Mucosa of gallbladder (tissue), 1 donor: ENCODE data around the gene ZNF70. TPM values are rescaled to one million over a fixed set of nuclear protein-coding genes. Genes with fewer than 3 reads are reported as not detected.

Experiments
- DNase-seq: peaks from one replicate; pipeline ENCODE4 v3.0.0-alpha.2; 2020; ENCODE audit warnings: low spot score
- total RNA-seq: library from RNA; stranded (reverse); gene quantifications from one replicate; pipeline ENCODE4 v1.2.1, GENCODE V29; 2021
- donor health status: DM: no; HTN: no; CAD: no.

The ZNF70 gene
- 6.8 TPM for total RNA-seq

DNA sequence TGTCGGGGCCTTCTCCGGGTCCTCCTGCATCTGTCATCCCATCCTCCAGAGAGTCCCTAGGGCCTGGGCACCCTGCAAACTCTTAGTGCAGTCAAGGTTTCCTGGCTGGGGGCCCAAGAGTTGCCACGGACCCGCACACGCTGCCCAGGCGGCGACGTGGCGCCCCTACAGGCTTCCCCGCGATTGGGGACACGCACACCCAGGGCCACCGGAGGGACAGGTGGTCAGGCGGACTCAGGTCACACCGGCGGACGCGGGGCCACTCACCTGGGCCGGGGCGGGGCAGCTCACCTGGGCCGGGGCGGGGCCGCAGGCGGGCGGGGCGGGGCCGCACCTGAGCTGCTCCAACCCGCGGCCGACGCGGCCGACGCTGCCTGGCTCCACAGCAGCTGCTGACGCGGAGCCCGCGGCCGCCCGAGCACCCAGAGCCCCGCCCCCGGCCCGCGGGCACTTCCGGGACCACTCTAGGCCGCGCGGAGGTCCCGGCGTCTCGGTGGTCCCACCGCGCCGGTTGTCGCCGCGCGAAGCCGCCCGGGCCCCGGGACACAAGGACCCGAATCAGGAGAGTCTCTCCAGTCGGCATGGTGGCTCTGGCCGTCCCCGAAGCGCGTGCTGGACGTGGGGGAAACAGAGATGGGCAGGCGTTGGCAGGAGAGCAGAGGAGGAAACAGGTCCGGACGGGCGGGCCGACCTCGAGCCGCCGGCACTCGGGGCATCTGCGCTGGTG, at the start of gene ZNF70:
Gene ZNF70 (minus strand): TSS at position 399 of the 727 bp plus-strand sequence. CDS start 5,972 bp downstream, outside the sequence.
- peak; percentile 90 for DNase-seq

DNA sequence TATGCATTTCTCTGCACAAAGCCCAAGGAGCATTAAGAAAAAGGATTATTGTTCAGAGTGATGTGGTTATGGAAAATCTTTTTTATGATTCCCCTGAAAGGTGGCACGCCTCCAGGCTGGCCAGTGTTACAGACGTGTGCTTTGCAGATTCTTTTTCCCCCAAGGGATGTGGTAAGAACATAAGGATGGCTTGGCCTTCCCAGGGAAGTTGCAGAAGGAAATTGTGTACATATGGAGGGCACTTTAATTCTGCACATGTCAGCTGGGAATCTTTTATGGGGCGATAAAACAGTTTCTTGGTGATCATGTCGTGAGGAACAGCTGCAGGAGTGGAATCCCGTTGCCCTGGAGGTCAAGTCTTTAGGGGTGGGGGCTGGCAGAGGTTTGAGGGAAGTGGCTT, 45.5 kb upstream of the ZNF70 start:
- no peak for DNase-seq

DNA sequence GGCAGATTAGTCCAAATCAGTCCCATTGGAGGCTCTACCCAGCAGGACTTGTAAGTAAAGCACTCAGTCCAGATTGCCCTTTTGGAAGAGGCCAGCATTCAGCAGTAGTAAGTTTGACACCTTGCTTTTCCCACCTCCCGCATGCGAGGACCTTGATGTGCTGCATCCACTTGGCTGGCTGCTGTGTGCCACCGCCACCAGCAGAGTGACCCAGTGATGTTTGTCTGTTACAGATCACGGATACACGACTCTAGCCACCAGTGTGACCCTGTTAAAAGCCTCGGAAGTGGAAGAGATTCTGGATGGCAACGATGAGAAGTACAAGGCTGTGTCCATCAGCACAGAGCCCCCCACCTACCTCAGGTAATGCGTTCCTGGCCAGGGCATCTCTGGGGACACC, 42.4 kb upstream of the ZNF70 start:
- DNase-seq: no peak

DNA sequence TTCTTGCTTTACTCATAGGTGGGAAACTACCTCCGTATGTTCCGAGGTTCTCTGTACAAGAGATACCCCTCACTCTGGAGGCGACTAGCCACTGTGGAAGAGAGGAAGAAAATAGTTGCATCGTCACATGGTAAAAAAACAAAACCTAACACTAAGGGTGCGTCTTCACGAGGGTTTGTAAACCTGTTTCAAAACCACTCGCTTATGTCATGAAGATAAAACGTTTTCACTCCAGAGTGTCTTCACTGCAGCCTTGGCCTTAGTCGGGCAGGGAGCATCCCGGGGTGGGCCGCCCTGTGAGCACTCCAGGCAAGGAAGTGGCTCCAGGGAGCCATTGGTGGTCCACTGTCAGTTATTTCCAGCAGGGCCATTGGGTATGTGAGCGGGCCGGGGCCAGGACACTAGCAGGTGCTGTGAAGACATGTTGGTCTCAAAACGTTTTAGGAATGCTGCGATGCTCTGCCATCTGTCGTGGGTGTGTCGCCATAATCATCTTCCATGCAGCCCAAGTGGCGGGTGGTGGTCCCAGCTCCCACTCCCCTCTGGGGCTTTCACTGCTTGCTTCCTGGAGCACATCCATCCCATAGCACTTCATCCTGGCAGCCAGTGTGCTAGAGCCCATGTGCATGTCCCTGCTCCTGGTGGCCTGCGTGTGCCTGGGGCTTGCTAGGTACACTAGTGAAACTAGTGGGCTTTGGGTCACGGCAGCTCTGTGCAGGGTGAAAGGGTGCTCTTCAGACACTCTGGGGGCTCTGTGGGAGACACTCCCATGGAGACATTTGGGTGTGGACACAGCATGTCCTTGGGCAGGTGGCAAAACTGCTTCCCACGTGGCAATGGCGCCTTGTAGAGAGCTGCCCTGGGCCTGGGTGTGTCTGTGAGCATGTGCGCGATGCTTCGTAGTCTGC, 41.1 kb upstream of the ZNF70 start:
- DNase-seq: no peak

DNA sequence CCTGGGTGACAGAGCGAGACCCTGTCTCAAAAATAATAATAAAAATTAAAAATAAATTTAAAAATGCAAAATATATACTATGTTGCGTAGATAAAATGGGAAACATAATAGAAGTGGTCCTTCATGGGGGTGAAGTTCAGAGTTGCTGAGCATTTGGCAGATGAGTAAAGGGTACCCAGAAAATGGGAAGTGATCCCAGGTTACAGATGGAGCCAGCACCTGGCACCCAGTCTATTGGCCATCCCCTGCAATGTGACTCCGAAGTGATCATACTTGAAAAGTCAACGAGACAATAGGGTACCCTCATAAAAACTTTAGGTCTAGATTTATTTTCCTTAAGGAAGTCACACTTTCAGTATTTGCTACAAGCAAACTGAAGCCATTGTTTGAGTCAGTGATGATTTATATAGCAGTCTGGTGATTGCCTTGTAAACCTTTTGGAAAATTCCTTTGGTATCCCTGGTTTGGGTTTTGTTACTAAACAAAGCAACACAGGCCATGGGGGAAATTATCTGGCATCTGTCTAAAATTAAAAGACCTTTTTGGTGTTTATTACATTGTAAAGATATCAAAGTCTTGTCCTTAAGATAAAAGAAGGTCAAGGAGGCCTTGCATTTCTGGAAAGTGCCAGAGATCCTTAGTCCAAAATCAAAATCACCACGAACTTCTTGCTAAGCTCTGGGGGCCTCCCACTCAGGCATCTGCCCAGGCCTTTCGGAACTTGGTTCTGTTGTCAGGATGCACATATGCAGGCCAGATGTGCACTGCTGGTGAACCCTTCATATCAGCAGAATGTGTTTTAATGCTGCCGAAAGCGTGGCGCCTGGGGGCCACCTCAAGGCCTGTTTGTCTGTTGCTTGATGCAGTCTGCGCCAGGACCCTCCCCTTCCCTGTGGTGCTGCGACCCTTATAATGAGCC, 40.2 kb upstream of the ZNF70 start:
- DNase-seq: no peak

DNA sequence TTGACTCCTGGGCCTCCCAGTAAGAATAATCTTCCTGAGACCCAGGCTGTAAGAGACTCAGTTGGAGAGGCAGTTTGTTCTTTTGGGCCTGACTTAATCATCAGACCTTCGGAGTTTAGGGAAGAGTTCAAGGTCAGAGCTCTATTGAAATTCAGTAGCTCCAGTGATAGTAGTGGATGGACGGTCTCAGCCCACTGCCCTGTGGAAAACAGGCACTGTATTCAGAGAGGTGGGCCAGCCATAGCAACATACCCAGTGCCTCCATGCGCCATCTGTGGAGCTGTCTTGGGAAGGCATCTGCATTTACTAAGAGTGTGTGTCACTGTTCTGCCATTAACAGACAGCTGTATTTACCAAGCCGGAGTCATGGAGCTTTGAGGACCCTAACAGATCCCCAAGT, 38.7 kb upstream of the ZNF70 start:
- no peak for DNase-seq

DNA sequence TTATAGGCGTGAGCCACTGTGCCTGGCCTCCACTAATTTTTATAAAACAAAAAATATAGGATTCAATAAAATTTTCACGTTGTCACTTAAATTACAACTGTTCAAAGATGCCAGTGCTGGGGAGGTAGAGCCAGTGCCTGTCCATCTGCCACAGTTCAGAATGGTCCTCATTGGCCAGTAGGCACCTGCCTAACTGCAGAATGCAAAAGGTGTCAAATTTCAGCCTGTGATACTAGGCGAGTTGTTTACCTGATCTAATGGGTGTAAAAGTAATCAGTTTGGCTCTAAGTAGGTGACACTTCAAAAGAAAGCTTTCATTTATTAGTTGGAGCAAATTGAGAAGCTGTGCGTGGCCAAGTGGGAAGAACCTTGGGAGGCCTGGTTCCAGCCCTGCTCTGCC, 38.2 kb upstream of the ZNF70 start:
- no peak for DNase-seq

DNA sequence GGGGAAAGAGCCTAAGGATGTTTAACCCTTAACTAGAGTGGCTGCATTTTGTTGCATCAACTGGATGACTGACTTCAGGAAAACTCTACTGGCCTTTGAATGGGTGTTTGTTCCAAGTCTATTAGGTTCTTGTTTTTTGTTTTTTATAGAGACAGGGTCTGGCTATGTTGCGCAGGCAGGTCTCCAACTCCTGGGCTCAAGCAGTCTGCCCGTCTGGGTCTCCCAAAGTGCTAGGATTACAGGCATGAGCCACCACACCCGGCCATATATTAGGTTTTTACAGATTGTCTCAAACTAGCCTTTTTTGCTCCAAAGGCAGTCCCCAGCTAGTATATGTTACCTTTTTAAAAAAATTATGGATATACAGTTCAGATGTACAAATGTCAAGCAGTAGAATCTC, 37.0 kb upstream of the ZNF70 start:
- DNase-seq: no peak

DNA sequence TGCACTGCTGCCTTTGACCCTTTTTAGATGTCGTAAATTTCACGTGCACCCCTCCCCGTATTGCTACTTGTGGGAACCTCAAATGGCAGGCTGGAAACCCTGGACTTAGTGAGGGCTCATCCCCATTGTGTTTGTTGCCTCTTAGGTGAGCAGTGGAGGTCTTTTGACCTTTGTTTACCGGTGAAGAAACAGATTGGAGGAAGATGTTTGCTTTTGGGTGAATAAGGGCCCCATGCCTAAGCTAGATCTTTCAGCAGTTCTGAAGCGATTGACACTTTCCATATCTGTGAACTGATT, 36.6 kb upstream of the ZNF70 start:
- no peak for DNase-seq

DNA sequence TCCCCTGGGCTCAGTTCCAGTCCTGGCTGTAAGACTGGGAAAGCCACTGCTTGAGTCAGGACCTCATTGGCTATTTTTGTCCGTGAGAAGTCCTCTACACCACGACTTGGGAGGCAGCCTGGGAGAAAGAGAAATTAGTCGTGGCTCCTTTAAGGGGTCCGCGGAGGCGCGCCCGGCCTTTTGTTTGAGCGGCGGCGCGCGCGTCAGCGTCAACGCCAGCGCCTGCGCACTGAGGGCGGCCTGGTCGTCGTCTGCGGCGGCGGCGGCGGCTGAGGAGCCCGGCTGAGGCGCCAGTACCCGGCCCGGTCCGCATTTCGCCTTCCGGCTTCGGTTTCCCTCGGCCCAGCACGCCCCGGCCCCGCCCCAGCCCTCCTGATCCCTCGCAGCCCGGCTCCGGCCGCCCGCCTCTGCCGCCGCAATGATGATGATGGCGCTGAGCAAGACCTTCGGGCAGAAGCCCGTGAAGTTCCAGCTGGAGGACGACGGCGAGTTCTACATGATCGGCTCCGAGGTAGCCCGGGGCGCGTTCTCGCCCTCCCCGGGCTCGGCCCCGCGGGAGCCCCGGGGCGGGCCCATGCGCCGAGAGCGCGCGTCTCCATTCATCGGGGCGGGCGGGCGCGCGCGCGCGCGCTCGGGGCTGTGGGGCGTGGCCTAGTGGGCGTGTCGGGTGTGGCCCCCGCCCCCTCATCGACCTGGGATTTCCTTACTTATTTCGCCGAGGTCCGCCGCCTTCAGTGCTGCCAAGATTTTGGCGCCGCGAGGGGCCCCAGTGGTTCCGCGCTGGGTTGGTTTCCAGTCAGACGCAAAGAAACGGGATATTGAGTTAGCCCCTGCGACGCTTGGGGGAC, 36.1 kb upstream of the ZNF70 start, which contains the start of gene SMARCB1:
Gene SMARCB1 (plus strand): TSS at position 215 of the 848 bp plus-strand sequence. CDS start 204 bp downstream, at position 419.
- peak; percentile 91 for DNase-seq

DNA sequence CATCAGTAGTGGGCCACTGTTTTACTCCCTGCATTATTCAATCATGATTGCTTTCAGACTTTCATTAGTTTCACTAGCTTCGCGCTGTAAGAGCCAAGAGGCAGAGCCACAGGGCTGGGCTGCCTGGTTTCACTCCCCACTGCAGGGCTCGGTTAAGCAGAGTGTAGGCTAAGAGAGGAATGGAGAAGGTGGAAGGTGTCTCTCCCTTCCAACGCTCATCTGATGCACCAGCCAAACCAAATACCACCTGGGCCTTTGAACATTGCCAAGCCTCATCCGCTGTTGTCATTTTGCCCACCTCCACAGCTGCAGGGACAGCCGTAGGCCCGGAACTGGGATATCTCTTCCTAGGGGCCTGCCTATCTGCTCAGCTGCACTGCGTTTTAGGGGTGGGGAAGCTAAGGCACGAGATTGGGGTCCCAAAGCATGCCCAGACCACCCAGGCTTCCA, 35.4 kb upstream of the ZNF70 start:
- no peak for DNase-seq

DNA sequence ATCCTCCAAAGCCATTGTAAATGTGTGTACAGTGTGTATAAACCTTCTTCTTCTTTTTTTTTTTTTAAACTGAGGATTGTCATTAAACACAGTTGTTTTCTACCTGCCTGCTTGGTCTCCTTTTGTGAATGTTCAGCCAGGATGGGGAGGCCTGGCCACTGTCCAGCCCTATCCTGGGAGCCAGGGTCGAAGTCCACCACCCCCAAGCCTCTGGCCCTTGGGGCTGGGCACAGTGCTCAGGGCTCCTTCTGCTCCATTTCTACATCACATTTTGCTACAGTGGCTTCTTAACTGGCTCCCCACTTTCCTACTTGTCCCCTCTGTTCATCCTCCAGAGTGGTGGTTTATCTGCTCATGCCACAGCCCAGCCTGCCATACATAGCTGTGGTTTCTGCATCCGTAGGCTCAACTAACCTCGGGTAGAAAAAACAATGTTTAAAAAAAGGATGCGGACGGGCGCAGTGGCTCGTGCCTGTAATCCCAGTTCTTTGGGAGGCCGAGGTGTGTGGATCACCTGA, 33.4 kb upstream of the ZNF70 start:
- peak; percentile 66 for DNase-seq

DNA sequence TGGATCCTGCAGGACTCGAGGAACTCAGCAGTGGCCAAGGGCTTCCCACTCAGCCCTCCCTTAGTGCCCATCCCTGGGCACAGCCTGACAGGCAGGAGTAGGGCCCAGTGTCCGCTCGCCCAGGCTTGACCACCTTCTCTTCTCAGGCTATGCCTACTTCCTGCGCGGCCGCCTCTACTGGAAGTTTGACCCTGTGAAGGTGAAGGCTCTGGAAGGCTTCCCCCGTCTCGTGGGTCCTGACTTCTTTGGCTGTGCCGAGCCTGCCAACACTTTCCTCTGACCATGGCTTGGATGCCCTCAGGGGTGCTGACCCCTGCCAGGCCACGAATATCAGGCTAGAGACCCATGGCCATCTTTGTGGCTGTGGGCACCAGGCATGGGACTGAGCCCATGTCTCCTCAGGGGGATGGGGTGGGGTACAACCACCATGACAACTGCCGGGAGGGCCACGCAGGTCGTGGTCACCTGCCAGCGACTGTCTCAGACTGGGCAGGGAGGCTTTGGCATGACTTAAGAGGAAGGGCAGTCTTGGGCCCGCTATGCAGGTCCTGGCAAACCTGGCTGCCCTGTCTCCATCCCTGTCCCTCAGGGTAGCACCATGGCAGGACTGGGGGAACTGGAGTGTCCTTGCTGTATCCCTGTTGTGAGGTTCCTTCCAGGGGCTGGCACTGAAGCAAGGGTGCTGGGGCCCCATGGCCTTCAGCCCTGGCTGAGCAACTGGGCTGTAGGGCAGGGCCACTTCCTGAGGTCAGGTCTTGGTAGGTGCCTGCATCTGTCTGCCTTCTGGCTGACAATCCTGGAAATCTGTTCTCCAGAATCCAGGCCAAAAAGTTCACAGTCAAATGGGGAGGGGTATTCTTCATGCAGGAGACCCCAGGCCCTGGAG, 32.6 kb upstream of the ZNF70 start:
- no peak for DNase-seq

DNA sequence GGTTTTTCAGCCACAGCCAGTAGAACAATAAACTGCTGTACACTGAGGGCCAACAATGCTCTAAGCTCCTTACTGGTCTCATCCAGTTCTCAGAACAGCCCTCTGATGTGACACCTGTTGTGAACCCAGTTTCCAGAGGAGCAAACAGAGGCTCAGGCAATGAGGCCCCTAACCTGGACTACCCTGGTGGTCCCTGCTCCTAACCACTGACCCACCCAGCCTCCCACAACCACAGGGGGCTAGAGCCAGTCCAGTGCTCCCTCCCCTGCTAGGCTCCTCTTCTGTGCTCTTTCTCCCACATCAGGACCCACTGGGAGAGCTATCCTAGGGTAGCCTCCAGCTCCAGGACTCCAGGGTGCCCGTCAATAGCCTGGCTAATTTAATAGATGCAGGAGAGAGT, 31.8 kb upstream of the ZNF70 start:
- no peak for DNase-seq

DNA sequence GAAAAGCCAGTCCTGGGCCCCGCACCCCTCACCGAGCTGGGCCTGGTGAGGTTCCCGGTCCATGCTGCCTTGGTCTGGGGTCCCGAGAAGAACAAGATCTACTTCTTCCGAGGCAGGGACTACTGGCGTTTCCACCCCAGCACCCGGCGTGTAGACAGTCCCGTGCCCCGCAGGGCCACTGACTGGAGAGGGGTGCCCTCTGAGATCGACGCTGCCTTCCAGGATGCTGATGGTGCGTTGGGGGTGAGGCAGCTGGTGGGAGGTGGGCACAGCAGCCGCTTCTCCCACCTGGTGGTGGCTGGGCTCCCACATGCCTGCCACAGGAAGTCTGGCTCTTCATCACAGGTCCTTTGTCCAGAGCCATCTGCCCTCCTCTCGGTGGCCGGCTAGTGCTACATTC, 31.3 kb upstream of the ZNF70 start:
- DNase-seq: no peak

DNA sequence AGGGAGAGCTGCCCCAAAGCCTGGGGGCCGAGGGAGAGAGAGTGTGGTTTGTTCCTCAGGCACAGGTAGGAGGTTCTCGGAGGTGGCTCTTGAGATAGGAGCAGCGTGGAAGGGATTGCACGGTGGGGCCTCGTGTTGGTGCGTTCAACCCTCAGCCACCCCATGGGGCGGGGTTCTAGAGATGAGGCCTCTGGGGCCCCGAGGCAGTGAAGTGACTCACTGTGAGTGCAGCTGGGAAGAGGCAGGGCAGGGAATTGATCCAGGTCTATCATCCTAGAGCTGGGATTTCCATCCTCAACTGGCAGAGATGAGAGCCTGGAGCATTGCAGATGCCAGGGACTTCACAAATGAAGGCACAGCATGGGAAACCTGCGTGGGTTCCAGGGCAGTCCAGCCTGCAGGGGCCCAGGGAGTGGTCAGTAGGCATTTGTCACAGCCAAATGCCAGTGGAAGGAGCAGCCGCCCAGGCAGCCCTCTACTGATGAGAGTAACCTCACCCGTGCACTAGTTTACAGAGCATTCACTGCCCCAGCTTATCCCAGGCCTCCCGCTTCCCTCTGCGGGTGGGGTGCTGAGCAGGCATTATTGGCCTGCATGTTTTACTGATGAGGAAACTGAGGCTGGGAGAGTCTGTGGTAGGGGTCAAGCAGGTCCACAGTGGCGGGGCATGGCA, 30.7 kb upstream of the ZNF70 start:
- no peak for DNase-seq

DNA sequence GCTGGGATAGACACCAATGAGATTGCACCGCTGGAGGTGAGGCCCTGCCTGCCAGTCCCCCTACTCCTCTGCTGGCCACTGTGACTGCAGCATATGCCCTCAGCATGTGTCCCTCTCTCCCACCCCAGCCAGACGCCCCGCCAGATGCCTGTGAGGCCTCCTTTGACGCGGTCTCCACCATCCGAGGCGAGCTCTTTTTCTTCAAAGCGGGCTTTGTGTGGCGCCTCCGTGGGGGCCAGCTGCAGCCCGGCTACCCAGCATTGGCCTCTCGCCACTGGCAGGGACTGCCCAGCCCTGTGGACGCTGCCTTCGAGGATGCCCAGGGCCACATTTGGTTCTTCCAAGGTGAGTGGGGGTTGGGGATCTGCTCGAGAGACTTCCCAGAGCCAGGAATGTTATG, 30.2 kb upstream of the ZNF70 start:
- DNase-seq: no peak

DNA sequence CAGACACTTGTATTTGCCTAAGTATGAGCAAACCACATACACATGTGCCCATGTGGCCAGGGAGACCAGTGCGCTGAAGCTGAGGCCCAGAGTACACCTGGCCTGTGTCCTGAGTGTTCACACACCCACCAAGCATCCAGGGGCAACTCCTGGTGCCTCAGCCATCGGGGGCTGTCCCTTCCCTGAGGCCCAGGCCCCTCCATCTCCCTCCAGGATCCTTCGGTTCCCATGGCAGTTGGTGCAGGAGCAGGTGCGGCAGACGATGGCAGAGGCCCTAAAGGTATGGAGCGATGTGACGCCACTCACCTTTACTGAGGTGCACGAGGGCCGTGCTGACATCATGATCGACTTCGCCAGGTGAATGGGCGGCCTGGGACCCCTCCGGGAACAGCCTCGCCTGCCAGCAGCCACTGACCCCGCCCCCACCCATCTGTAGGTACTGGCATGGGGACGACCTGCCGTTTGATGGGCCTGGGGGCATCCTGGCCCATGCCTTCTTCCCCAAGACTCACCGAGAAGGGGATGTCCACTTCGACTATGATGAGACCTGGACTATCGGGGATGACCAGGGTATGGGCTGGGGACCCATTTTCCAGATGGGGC, 29.3 kb upstream of the ZNF70 start:
- no peak for DNase-seq

DNA sequence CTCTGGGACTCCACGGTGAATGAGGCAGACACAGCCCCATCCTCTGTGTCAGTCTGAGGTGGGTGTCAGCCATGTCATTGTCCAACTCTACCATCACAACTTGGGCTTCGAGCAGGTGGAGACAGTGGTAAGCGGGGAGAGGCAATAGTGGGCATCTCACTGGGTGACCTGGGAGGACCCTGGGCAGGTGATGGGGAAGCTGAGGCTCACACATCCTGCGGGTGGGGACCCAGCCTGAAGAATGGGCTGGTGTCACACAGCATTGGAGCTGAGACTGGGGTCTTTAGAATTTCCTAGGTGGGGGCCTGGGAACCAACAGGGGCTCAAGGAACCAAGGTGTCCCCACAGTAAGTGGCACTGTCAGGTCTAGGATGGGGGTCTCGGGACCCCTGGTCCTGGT, 28.8 kb upstream of the ZNF70 start:
- no peak for DNase-seq
